Fibroblast of lung (primary cell): ENCODE measurements around the gene PPFIA4.

Experiments used
- CTCF ChIP-seq, 2 donors: IDR thresholded peaks in 1 of 2; conservative IDR thresholded peaks in 1 of 2; 1 replicate in 1 of 2; 2 replicates in 1 of 2; pipeline ENCODE4 v1.5.1; 2011 to 2012; ENCODE audit warnings: low read length in 2 of 2, control low read depth in 1 of 2, inconsistent platforms in 1 of 2, low read depth in 1 of 2, mild to moderate bottlenecking in 1 of 2
- EZH2 ChIP-seq: IDR thresholded peaks from 2 replicates; pipeline ENCODE4 v1.5.1; 2012; ENCODE audit warnings: low read length, control low read depth, mild to moderate bottlenecking; ENCODE audit errors: missing control alignments

- no peak for TF ChIP-seq CTCF (conservative IDR thresholded peaks at IDR 0.05 in 1 of 2, IDR thresholded peaks at IDR 0.05 in 1 of 2; ENCODE audit: low read depth in 1 of 2, low read length in 2 of 2)
- no peak for TF ChIP-seq EZH2
Measured at GRCh38 chr1:202987255-202987654, 39.0 kb upstream of the PPFIA4 start.
